ENCODE results near the gene AGO1. TPM values are rescaled to one million over a fixed set of nuclear protein-coding genes. Genes with fewer than 3 reads are reported as not detected.

The AGO1 gene
- total and polyA plus RNA-seq, 10 of the 15 experiments (the other 5 are each of a cell fraction or from before 2014, with no cell fraction given): 1.8 to 24.0 (median 8.1) TPM

DNA sequence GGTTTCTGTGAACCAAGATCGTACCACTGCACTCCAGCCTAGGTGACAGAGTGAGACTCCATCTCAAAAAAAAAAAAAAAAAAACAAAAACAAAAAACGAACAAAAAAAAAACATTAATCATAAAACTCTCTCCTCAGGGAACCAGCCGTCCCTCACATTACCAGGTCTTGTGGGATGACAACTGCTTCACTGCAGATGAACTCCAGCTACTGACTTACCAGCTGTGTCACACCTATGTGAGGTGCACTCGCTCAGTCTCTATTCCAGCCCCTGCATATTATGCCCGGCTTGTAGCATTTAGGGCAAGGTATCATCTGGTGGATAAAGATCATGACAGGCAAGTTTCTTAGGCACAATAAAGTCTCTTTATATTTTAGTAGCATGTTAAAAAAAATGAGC lies 32.3 kb upstream of the AGO1 start:
- DNase-seq (ENCODE audit: low read depth, low spot score) (no peak), ATAC-seq (no peak), FAIRE-seq (no peak)
- Histone ChIP-seq H3K4me1 (ENCODE audit: control insufficient read depth, insufficient read depth, low read length) (no peaks in the 10 kb centered on the region), H3K36me3 (ENCODE audit: control insufficient read depth in 2 of 2, insufficient read depth in 2 of 2, low read length in 1 of 2) (no peaks in the 10 kb centered on the region), H3K79me2 (ENCODE audit: control insufficient read depth, insufficient read depth, low read length) (no peaks in the 10 kb centered on the region), H3K4me2 (ENCODE audit: control insufficient read depth, insufficient read depth) (no peak overlapping the region), H3K27me3 (replicated peaks in 1 of 2; ENCODE audit: control insufficient read depth in 2 of 2, insufficient read depth in 2 of 2, low read length in 1 of 2) (no peaks in the 10 kb centered on the region), H4K20me1 (ENCODE audit: control insufficient read depth, insufficient read depth) (no peaks in the 10 kb centered on the region), H3K9ac (ENCODE audit: control insufficient read depth, insufficient read depth, low read length) (no peak overlapping the region), H3K4me3 (no peak overlapping the region), H3K9me3 (replicated peaks; ENCODE audit: control insufficient read depth, insufficient read depth, low read length) (no peaks in the 10 kb centered on the region), H3K27ac (ENCODE audit: control insufficient read depth, insufficient read depth) (no peak overlapping the region), H2AFZ (ENCODE audit: control insufficient read depth, low read depth, low read length) (no peak overlapping the region)
- POLR2A ChIA-PET: interaction anchor here (0.5 kb wide), 1 partner anchor 92 kb away, joined by 3 read pairs; no protein-coding TSS in a partner anchor
- in situ Hi-C loops (cut with MboI) (no loop called here), intact Hi-C loops (cut with micrococcal nuclease; ENCODE audit: unreplicated experiment) (no loop called here)
- RAD21 ChIA-PET (ENCODE audit: unreplicated experiment): no interaction called here
- CTCF ChIA-PET: interaction anchor here (1.1 kb wide), 1 partner anchor 9 kb away, joined by 3 read pairs; no protein-coding TSS in a partner anchor
- no TSS peak for BruUV-seq (replicated peaks)
- 95% methylated on average over 5 of the region's 5 CpGs for WGBS (ENCODE audit: insufficient coverage, insufficient replicate concordance, low lambda C conversion rate, missing lambda C conversion rate)
- SMC1A ChIA-PET (ENCODE audit: uncharacterized antibody, unreplicated experiment): interaction anchor here (0.9 to 1.0 kb wide), 2 partner anchors 19 to 22 kb away, joined by 3 to 4 read pairs; no protein-coding TSS in a partner anchor
- no peak for TF ChIP-seq ETV6 (conservative IDR thresholded peaks at IDR 0.05 in 1 of 2, IDR thresholded peaks at IDR 0.05 in 1 of 2; ENCODE audit: borderline replicate concordance in 1 of 2, low read depth in 1 of 2)
- TF ChIP-seq NR2C2 (IDR thresholded peaks at IDR 0.05; ENCODE audit: borderline replicate concordance, control insufficient read depth, insufficient read length, low read depth): no peak
- TF ChIP-seq, protein P1, sequence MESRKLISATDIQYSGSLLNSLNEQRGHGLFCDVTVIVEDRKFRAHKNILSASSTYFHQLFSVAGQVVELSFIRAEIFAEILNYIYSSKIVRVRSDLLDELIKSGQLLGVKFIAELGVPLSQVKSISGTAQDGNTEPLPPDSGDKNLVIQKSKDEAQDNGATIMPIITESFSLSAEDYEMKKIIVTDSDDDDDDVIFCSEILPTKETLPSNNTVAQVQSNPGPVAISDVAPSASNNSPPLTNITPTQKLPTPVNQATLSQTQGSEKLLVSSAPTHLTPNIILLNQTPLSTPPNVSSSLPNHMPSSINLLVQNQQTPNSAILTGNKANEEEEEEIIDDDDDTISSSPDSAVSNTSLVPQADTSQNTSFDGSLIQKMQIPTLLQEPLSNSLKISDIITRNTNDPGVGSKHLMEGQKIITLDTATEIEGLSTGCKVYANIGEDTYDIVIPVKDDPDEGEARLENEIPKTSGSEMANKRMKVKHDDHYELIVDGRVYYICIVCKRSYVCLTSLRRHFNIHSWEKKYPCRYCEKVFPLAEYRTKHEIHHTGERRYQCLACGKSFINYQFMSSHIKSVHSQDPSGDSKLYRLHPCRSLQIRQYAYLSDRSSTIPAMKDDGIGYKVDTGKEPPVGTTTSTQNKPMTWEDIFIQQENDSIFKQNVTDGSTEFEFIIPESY (IDR thresholded peaks at IDR 0.05): no peak
- no peak for TF ChIP-seq MYC (IDR thresholded peaks at IDR 0.05; ENCODE audit: insufficient read depth, insufficient read length, insufficient replicate concordance, low read length, severe bottlenecking)
- TF ChIP-seq ZNF384 (IDR thresholded peaks at IDR 0.05; ENCODE audit: borderline replicate concordance, low read depth, low read length): no peak
- no peak for TF ChIP-seq SMAD1 (IDR thresholded peaks at IDR 0.05; ENCODE audit: low read depth, partially characterized antibody)
- TF ChIP-seq MTA2 (IDR thresholded peaks at IDR 0.05; ENCODE audit: low read depth): no peak
- TF ChIP-seq, protein P2, sequence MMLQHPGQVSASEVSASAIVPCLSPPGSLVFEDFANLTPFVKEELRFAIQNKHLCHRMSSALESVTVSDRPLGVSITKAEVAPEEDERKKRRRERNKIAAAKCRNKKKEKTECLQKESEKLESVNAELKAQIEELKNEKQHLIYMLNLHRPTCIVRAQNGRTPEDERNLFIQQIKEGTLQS (IDR thresholded peaks at IDR 0.05; ENCODE audit: borderline replicate concordance, extremely low read depth, low read depth, low read length): no peak
- no peak for TF ChIP-seq RUNX3 (IDR thresholded peaks at IDR 0.05; ENCODE audit: low read length)
- TF ChIP-seq TARDBP (IDR thresholded peaks at IDR 0.05; ENCODE audit: borderline replicate concordance): no peak
- no peak for TF ChIP-seq PAX8 (IDR thresholded peaks at IDR 0.05)
- TF ChIP-seq GATAD2B (conservative IDR thresholded peaks at IDR 0.05; ENCODE audit: low read depth): no peak
- no peak for TF ChIP-seq TCF3 (IDR thresholded peaks at IDR 0.05; ENCODE audit: borderline replicate concordance, insufficient read depth, low read depth, low read length)
- TF ChIP-seq NR2C1 (IDR thresholded peaks at IDR 0.05): no peak
